HepG2 (cell line): Measurements from ENCODE around the gene PPDPF. TPM values are rescaled to one million over a fixed set of nuclear protein-coding genes. Genes with fewer than 3 reads are reported as not detected.

Experiments used
- ARID5B ChIP-seq: IDR thresholded peaks from 2 replicates; pipeline ENCODE4 v1.4.0; 2020; ENCODE audit warnings: mild to moderate bottlenecking, missing genetic modification reagents
- CERS6 ChIP-seq: sonication (generic); formaldehyde crosslinking; IDR thresholded peaks from 2 replicates; pipeline ENCODE4 v1.5.0; 2020; ENCODE audit warnings: missing genetic modification reagents
- E2F2 ChIP-seq: sonication (generic); formaldehyde crosslinking; IDR thresholded peaks from 2 replicates; pipeline ENCODE4 v1.4.0; 2020; ENCODE audit warnings: missing genetic modification reagents, borderline replicate concordance
- HNRNPL ChIP-seq: fragments of 200-400 bp; formaldehyde crosslinking; IDR thresholded peaks from 2 replicates; pipeline ENCODE4 v1.6.1; 2017; ENCODE audit warnings: mild to moderate bottlenecking, low read depth, low read length
- MBNL3 ChIP-seq: fragments of 250-450 bp; sonication (Bioruptor Pico); conservative IDR thresholded peaks from 2 replicates; pipeline ENCODE4 v1.8.0; 2022; ENCODE audit warnings: mild to moderate bottlenecking, inconsistent platforms
- MEIS2 ChIP-seq: sonication (generic); formaldehyde crosslinking; IDR thresholded peaks from 2 replicates; pipeline ENCODE4 v1.9.0; 2021; ENCODE audit warnings: mild to moderate bottlenecking, missing genetic modification reagents
- NR2F6 ChIP-seq, 2 experiments: IDR thresholded peaks; 2 replicates each; pipeline ENCODE4 v1.6.1; 2016; ENCODE audit warnings: antibody characterized with exemption in 1 of 2, mild to moderate bottlenecking in 1 of 2
- PCBP1 ChIP-seq: fragments of 200-400 bp; formaldehyde crosslinking; IDR thresholded peaks from 2 replicates; pipeline ENCODE4 v1.6.1; 2017; ENCODE audit warnings: mild to moderate bottlenecking, low read depth, low read length, borderline replicate concordance
- PCBP2 ChIP-seq: fragments of 200-400 bp; formaldehyde crosslinking; optimal IDR thresholded peaks from 2 replicates; pipeline ENCODE3; 2018; ENCODE audit warnings: low read length, low read depth; ENCODE audit not compliant: poor library complexity, severe bottlenecking
- PHF20 ChIP-seq: sonication (generic); formaldehyde crosslinking; IDR thresholded peaks from 2 replicates; pipeline ENCODE4 v1.5.0; 2020; ENCODE audit warnings: mild to moderate bottlenecking, missing genetic modification reagents
- RNF2 ChIP-seq: fragments of 450-650 bp; conservative IDR thresholded peaks from 2 replicates; pipeline ENCODE4 v1.6.1; 2016; ENCODE audit warnings: low read depth
- RORA ChIP-seq: sonication (generic); formaldehyde crosslinking; IDR thresholded peaks from 2 replicates; pipeline ENCODE4 v1.5.0; 2020; ENCODE audit warnings: mild to moderate bottlenecking, missing genetic modification reagents, moderate library complexity
- SALL1 ChIP-seq: sonication (generic); formaldehyde crosslinking; IDR thresholded peaks from 2 replicates; pipeline ENCODE4 v1.8.0; 2022; ENCODE audit warnings: mild to moderate bottlenecking, missing genetic modification reagents
- SCMH1 ChIP-seq: sonication (generic); formaldehyde crosslinking; IDR thresholded peaks from 2 replicates; pipeline ENCODE4 v1.9.0; 2021; ENCODE audit warnings: missing genetic modification reagents, mild to moderate bottlenecking, borderline replicate concordance
- U2AF2 ChIP-seq: fragments of 200-400 bp; formaldehyde crosslinking; IDR thresholded peaks from 2 replicates; pipeline ENCODE4 v1.6.1; 2017; ENCODE audit warnings: low read depth, mild to moderate bottlenecking, low read length
- WIZ ChIP-seq: sonication (generic); formaldehyde crosslinking; IDR thresholded peaks from 2 replicates; pipeline ENCODE4 v1.5.1; 2020; ENCODE audit warnings: mild to moderate bottlenecking, missing genetic modification reagents
- ZBTB39 ChIP-seq: sonication (generic); formaldehyde crosslinking; IDR thresholded peaks from 2 replicates; pipeline ENCODE4 v1.5.0; 2020; ENCODE audit warnings: missing genetic modification reagents
- ZNF143 ChIP-seq: sonication (generic); formaldehyde crosslinking; IDR thresholded peaks from 2 replicates; pipeline ENCODE4 v1.4.0; 2020; ENCODE audit warnings: missing genetic modification reagents
- ZNF3 ChIP-seq: IDR thresholded peaks from 2 replicates; pipeline ENCODE4 v1.7.0; 2017; ENCODE audit warnings: inconsistent platforms
- ZNF549 ChIP-seq: sonication (generic); formaldehyde crosslinking; IDR thresholded peaks from 2 replicates; pipeline ENCODE4 v1.5.0; 2020; ENCODE audit warnings: missing genetic modification reagents
- ZNF558 ChIP-seq: sonication (generic); formaldehyde crosslinking; IDR thresholded peaks from 2 replicates; pipeline ENCODE4 v1.9.0; 2022; ENCODE audit warnings: mild to moderate bottlenecking, missing genetic modification reagents, borderline replicate concordance
- ZNF580 ChIP-seq: IDR thresholded peaks from 2 replicates; pipeline ENCODE4 v1.6.1; 2016; ENCODE audit warnings: low read depth, borderline replicate concordance
- ZNF883 ChIP-seq: sonication (generic); formaldehyde crosslinking; IDR thresholded peaks from 2 replicates; pipeline ENCODE4 v1.5.1; 2020; ENCODE audit warnings: mild to moderate bottlenecking, missing genetic modification reagents; ENCODE audit errors: not compliant biosample characterization
- polyA plus RNA-seq, 8 experiments: library from polyadenylated mRNA; depleted of rRNA in 3 of 8; stranded (reverse) in 7 of 8; unstranded in 1 of 8; fragments of >200 nt; fragmentation: Illumina TruSeq in 4 of 8; extraction: Trizol in 4 of 8; gene quantifications; 2 replicates each; pipeline versions ENCODE4 v1.2.1 to v1.2.3, GENCODE V29; 2011 to 2016; ENCODE audit warnings: low read depth in 4 of 8, missing spikeins in 1 of 8, mixed read lengths in 1 of 8; ENCODE audit not compliant: insufficient read depth in 1 of 8
- total RNA-seq, 5 experiments: library from RNA; depleted of rRNA; stranded (reverse); fragments of >200 nt; fragmentation: Illumina TruSeq; extraction: Trizol; gene quantifications; 2 replicates each; pipeline ENCODE4 v1.2.3, GENCODE V29; 2016; ENCODE audit warnings: low read depth in 1 of 5

The PPDPF gene
- total and polyA plus RNA-seq, 2 of the 13 experiments (the other 11 are each of a cell fraction or from before 2014, with no cell fraction given) = 1.8 to 7.0 TPM

- TF ChIP-seq ARID5B (CRISPR knock-in tag) (no peak), E2F2 (no peak), SALL1 (CRISPR knock-in tag) (no peak), HNRNPL (peak; percentile 43), RORA (CRISPR knock-in tag) (no peak), ZNF143 (no peak), ZNF558 (CRISPR knock-in tag) (no peak), PCBP2 (no peak), MEIS2 (CRISPR knock-in tag) (no peak), ZNF549 (CRISPR knock-in tag) (no peak), WIZ (CRISPR knock-in tag) (no peak), NR2F6 (IDR thresholded peaks at IDR 0.05) (no peak), NR2F6 (CRISPR knock-in tag; IDR thresholded peaks at IDR 0.05) (no peak), RNF2 (no peak), ZNF883 (CRISPR knock-in tag) (peak; percentile 5), ZBTB39 (no peak), PHF20 (no peak), ZNF580 (CRISPR knock-in tag) (no peak), MBNL3 (CRISPR knock-in tag) (no peak), U2AF2 (no peak), SCMH1 (CRISPR knock-in tag) (no peak), PCBP1 (no peak), CERS6 (no peak), ZNF3 (CRISPR knock-in tag) (no peak)
Observed at GRCh38 chr20:63496596-63497120, 23.9 kb upstream of the PPDPF start (continued).
